ENCODE measurements around the gene DDIT3.

The DDIT3 gene

GRCh38 chr12:57547288-57548012, 27.1 kb upstream of the DDIT3 start:
- H3K4me3 ChIP-seq (ENCODE audit: low read depth in 1 of 2, low read length in 2 of 2) = peak overlapping the region; percentile 81 to 88
- peak overlapping the region; percentile 68 for H3K27ac ChIP-seq (ENCODE audit: low read depth, low read length)
- peaks cover 23 to 28% of the 10 kb centered on the region in 2 donors for H3K27me3 ChIP-seq (ENCODE audit: control insufficient read depth in 1 of 2, insufficient read depth in 2 of 2, low read length in 2 of 2)
- H3K4me1 ChIP-seq (ENCODE audit: control insufficient read depth in 1 of 2, insufficient read depth in 2 of 2, low read length in 2 of 2) = peaks cover 18 to 22% of the 10 kb centered on the region in 2 donors
- no peaks in the 10 kb centered on the region for H3K9me3 ChIP-seq (ENCODE audit: control insufficient read depth in 1 of 2, low read length in 2 of 2)
- peak overlapping the region; percentile 7 to 94 for H3K9ac ChIP-seq (ENCODE audit: low read depth in 1 of 2, low read length in 2 of 2)
- H3K36me3 ChIP-seq (ENCODE audit: control insufficient read depth in 1 of 2, insufficient read depth in 2 of 2, low read length in 2 of 2) = no peaks in the 10 kb centered on the region

GRCh38 chr12:57546438-57547287, 26.3 kb upstream of the DDIT3 start, which contains the start of gene DCTN2:
DCTN2 (minus strand) TSS chr12:57547192; CDS start chr12:57547063, 129 bp downstream.
- H3K27ac ChIP-seq (ENCODE audit: low read depth, low read length) = peak within 1 kb of the TSS; percentile 68
- peaks cover 18 to 22% of the 10 kb centered on the region in 2 donors for H3K4me1 ChIP-seq (ENCODE audit: control insufficient read depth in 1 of 2, insufficient read depth in 2 of 2, low read length in 2 of 2)
- H3K9me3 ChIP-seq (ENCODE audit: control insufficient read depth in 1 of 2, low read length in 2 of 2) = no peaks in the 10 kb centered on the region
- H3K4me3 ChIP-seq (ENCODE audit: low read depth in 1 of 2, low read length in 2 of 2) = peak within 1 kb of the TSS; percentile 81 to 88
- peaks cover 22 to 23% of the 10 kb centered on the region in 2 donors for H3K27me3 ChIP-seq (ENCODE audit: control insufficient read depth in 1 of 2, insufficient read depth in 2 of 2, low read length in 2 of 2)
- H3K36me3 ChIP-seq (ENCODE audit: control insufficient read depth in 1 of 2, insufficient read depth in 2 of 2, low read length in 2 of 2) = no peaks in the 10 kb centered on the region
- H3K9ac ChIP-seq (ENCODE audit: low read depth in 1 of 2, low read length in 2 of 2) = peak within 1 kb of the TSS; percentile 85 to 94

GRCh38 chr12:57545809-57546437, 25.6 kb upstream of the DDIT3 start:
- Histone ChIP-seq H3K9ac (ENCODE audit: low read depth in 1 of 2, low read length in 2 of 2) (peak overlapping the region; percentile 85 to 94), H3K9me3 (ENCODE audit: control insufficient read depth in 1 of 2, low read length in 2 of 2) (no peaks in the 10 kb centered on the region), H3K4me1 (ENCODE audit: control insufficient read depth in 1 of 2, insufficient read depth in 2 of 2, low read length in 2 of 2) (peaks cover 18 to 22% of the 10 kb centered on the region in 2 donors), H3K27ac (ENCODE audit: low read depth, low read length) (peak overlapping the region; percentile 68), H3K27me3 (ENCODE audit: control insufficient read depth in 1 of 2, insufficient read depth in 2 of 2, low read length in 2 of 2) (peaks cover 22 to 23% of the 10 kb centered on the region in 2 donors), H3K36me3 (ENCODE audit: control insufficient read depth in 1 of 2, insufficient read depth in 2 of 2, low read length in 2 of 2) (peaks cover 0 to 6% of the 10 kb centered on the region in 2 donors), H3K4me3 (ENCODE audit: low read depth in 1 of 2, low read length in 2 of 2) (peak overlapping the region; percentile 81 to 88)

- H3K27ac ChIP-seq (ENCODE audit: low read depth, low read length) = no peak overlapping the region
- H3K27me3 ChIP-seq (ENCODE audit: control insufficient read depth in 1 of 2, insufficient read depth in 2 of 2, low read length in 2 of 2) = peaks cover 3 to 4% of the 10 kb centered on the region in 2 donors
- no peak overlapping the region for H3K9ac ChIP-seq (ENCODE audit: low read depth in 1 of 2, low read length in 2 of 2)
- H3K4me1 ChIP-seq (ENCODE audit: control insufficient read depth in 1 of 2, insufficient read depth in 2 of 2, low read length in 2 of 2) = peaks cover 15 to 22% of the 10 kb centered on the region in 2 donors
- no peaks in the 10 kb centered on the region for H3K9me3 ChIP-seq (ENCODE audit: control insufficient read depth in 1 of 2, low read length in 2 of 2)
- H3K4me3 ChIP-seq (ENCODE audit: low read depth in 1 of 2, low read length in 2 of 2) = no peak overlapping the region
- peaks cover 8 to 24% of the 10 kb centered on the region in 2 donors for H3K36me3 ChIP-seq (ENCODE audit: control insufficient read depth in 1 of 2, insufficient read depth in 2 of 2, low read length in 2 of 2)
Measured at GRCh38 chr12:57543581-57543980, 23.3 kb upstream of the DDIT3 start.

- Histone ChIP-seq H3K9ac (ENCODE audit: low read depth in 1 of 2, low read length in 2 of 2) (no peak overlapping the region), H3K36me3 (ENCODE audit: control insufficient read depth in 1 of 2, insufficient read depth in 2 of 2, low read length in 2 of 2) (peaks cover 16 to 34% of the 10 kb centered on the region in 2 donors), H3K9me3 (ENCODE audit: control insufficient read depth in 1 of 2, low read length in 2 of 2) (no peaks in the 10 kb centered on the region), H3K4me3 (ENCODE audit: low read depth in 1 of 2, low read length in 2 of 2) (no peak overlapping the region), H3K27me3 (ENCODE audit: control insufficient read depth in 1 of 2, insufficient read depth in 2 of 2, low read length in 2 of 2) (no peaks in the 10 kb centered on the region), H3K27ac (ENCODE audit: low read depth, low read length) (no peak overlapping the region), H3K4me1 (ENCODE audit: control insufficient read depth in 1 of 2, insufficient read depth in 2 of 2, low read length in 2 of 2) (peaks cover 11 to 17% of the 10 kb centered on the region in 2 donors)
Measured at GRCh38 chr12:57541717-57542116, 21.4 kb upstream of the DDIT3 start.

GRCh38 chr12:57541001-57541400, 20.7 kb upstream of the DDIT3 start:
- Histone ChIP-seq H3K4me3 (ENCODE audit: low read depth in 1 of 2, low read length in 2 of 2) (no peak overlapping the region), H3K27me3 (ENCODE audit: control insufficient read depth in 1 of 2, insufficient read depth in 2 of 2, low read length in 2 of 2) (no peaks in the 10 kb centered on the region), H3K36me3 (ENCODE audit: control insufficient read depth in 1 of 2, insufficient read depth in 2 of 2, low read length in 2 of 2) (peaks cover 16 to 35% of the 10 kb centered on the region in 2 donors), H3K9me3 (ENCODE audit: control insufficient read depth in 1 of 2, low read length in 2 of 2) (no peaks in the 10 kb centered on the region), H3K9ac (ENCODE audit: low read depth in 1 of 2, low read length in 2 of 2) (no peak overlapping the region), H3K4me1 (ENCODE audit: control insufficient read depth in 1 of 2, insufficient read depth in 2 of 2, low read length in 2 of 2) (peaks cover 6 to 13% of the 10 kb centered on the region in 2 donors), H3K27ac (ENCODE audit: low read depth, low read length) (no peak overlapping the region)

- no peaks in the 10 kb centered on the region for H3K4me1 ChIP-seq (ENCODE audit: control insufficient read depth in 1 of 2, insufficient read depth in 2 of 2, low read length in 2 of 2)
- H3K27ac ChIP-seq (ENCODE audit: low read depth, low read length) = no peak overlapping the region
- peaks cover 30 to 53% of the 10 kb centered on the region in 2 donors for H3K36me3 ChIP-seq (ENCODE audit: control insufficient read depth in 1 of 2, insufficient read depth in 2 of 2, low read length in 2 of 2)
- no peaks in the 10 kb centered on the region for H3K9me3 ChIP-seq (ENCODE audit: control insufficient read depth in 1 of 2, low read length in 2 of 2)
- no peaks in the 10 kb centered on the region for H3K27me3 ChIP-seq (ENCODE audit: control insufficient read depth in 1 of 2, insufficient read depth in 2 of 2, low read length in 2 of 2)
- no peak overlapping the region for H3K9ac ChIP-seq (ENCODE audit: low read depth in 1 of 2, low read length in 2 of 2)
- no peak overlapping the region for H3K4me3 ChIP-seq (ENCODE audit: low read depth in 1 of 2, low read length in 2 of 2)
Measured at GRCh38 chr12:57539134-57539768, 18.9 kb upstream of the DDIT3 start.

GRCh38 chr12:57536597-57536942, 16.3 kb upstream of the DDIT3 start:
- Histone ChIP-seq H3K4me1 (ENCODE audit: control insufficient read depth in 1 of 2, insufficient read depth in 2 of 2, low read length in 2 of 2) (no peaks in the 10 kb centered on the region), H3K9ac (ENCODE audit: low read depth in 1 of 2, low read length in 2 of 2) (no peak overlapping the region), H3K36me3 (ENCODE audit: control insufficient read depth in 1 of 2, insufficient read depth in 2 of 2, low read length in 2 of 2) (peaks cover 52 to 78% of the 10 kb centered on the region in 2 donors), H3K27me3 (ENCODE audit: control insufficient read depth in 1 of 2, insufficient read depth in 2 of 2, low read length in 2 of 2) (no peaks in the 10 kb centered on the region), H3K9me3 (ENCODE audit: control insufficient read depth in 1 of 2, low read length in 2 of 2) (no peaks in the 10 kb centered on the region), H3K4me3 (ENCODE audit: low read depth in 1 of 2, low read length in 2 of 2) (no peak overlapping the region), H3K27ac (ENCODE audit: low read depth, low read length) (no peak overlapping the region)

- no peak overlapping the region for H3K4me3 ChIP-seq (ENCODE audit: low read depth in 1 of 2, low read length in 2 of 2)
- H3K9me3 ChIP-seq (ENCODE audit: control insufficient read depth in 1 of 2, low read length in 2 of 2) = no peaks in the 10 kb centered on the region
- H3K36me3 ChIP-seq (ENCODE audit: control insufficient read depth in 1 of 2, insufficient read depth in 2 of 2, low read length in 2 of 2) = peaks cover 53 to 78% of the 10 kb centered on the region in 2 donors
- H3K27me3 ChIP-seq (ENCODE audit: control insufficient read depth in 1 of 2, insufficient read depth in 2 of 2, low read length in 2 of 2) = no peaks in the 10 kb centered on the region
- no peaks in the 10 kb centered on the region for H3K4me1 ChIP-seq (ENCODE audit: control insufficient read depth in 1 of 2, insufficient read depth in 2 of 2, low read length in 2 of 2)
- no peak overlapping the region for H3K27ac ChIP-seq (ENCODE audit: low read depth, low read length)
- no peak overlapping the region for H3K9ac ChIP-seq (ENCODE audit: low read depth in 1 of 2, low read length in 2 of 2)
Measured at GRCh38 chr12:57535764-57536596, 15.7 kb upstream of the DDIT3 start.

Measured in duodenal mucosa (tissue), 2 donors.